GM18508 (cell line): ENCODE results near the gene THSD7A.

Source experiments
- ATAC-seq: cut with Tn5 transposase; IDR thresholded peaks from one replicate; pipeline ENCODE4 v1.9.1; 2021; ENCODE audit warnings: moderate number of reproducible peaks; ENCODE audit not compliant: insufficient read depth, unreplicated experiment

Gene THSD7A

GRCh38 chr7:11591943-11592342 is 240.1 kb downstream of the THSD7A start:
- no peak for ATAC-seq

- no peak for ATAC-seq
Measured at GRCh38 chr7:11591055-11591633, 240.9 kb downstream of the THSD7A start.

GRCh38 chr7:11589251-11589650 is 242.7 kb downstream of the THSD7A start:
- ATAC-seq = no peak

- ATAC-seq = no peak
Measured at GRCh38 chr7:11587814-11588213, 244.2 kb downstream of the THSD7A start.

GRCh38 chr7:11587048-11587447 is 244.9 kb downstream of the THSD7A start:
- ATAC-seq = no peak

GRCh38 chr7:11584406-11585031 is 247.5 kb downstream of the THSD7A start:
- no peak for ATAC-seq

GRCh38 chr7:11579141-11579540 is 252.9 kb downstream of the THSD7A start:
- no peak for ATAC-seq

GRCh38 chr7:11576310-11576709 is 255.7 kb downstream of the THSD7A start:
- ATAC-seq = no peak

- ATAC-seq = no peak
Measured at GRCh38 chr7:11573128-11573750, 258.8 kb downstream of the THSD7A start.

GRCh38 chr7:11570922-11571550 is 261.0 kb downstream of the THSD7A start:
- ATAC-seq = no peak

- no peak for ATAC-seq
Measured at GRCh38 chr7:11570205-11570604, 261.8 kb downstream of the THSD7A start.

- ATAC-seq = no peak
Measured at GRCh38 chr7:11567571-11567970, 264.4 kb downstream of the THSD7A start.

GRCh38 chr7:11557627-11558026 is 274.4 kb downstream of the THSD7A start:
- no peak for ATAC-seq

- ATAC-seq = no peak
Measured at GRCh38 chr7:11552676-11553296, 279.2 kb downstream of the THSD7A start.

- ATAC-seq = no peak
Measured at GRCh38 chr7:11551470-11551869, 280.5 kb downstream of the THSD7A start.

GRCh38 chr7:11548532-11548931 is 283.5 kb downstream of the THSD7A start:
- ATAC-seq = no peak

GRCh38 chr7:11541330-11541729 is 290.7 kb downstream of the THSD7A start:
- no peak for ATAC-seq

- ATAC-seq = no peak
Measured at GRCh38 chr7:11540271-11540761, 291.7 kb downstream of the THSD7A start.

- no peak for ATAC-seq
Measured at GRCh38 chr7:11539853-11540252, 292.1 kb downstream of the THSD7A start.

GRCh38 chr7:11538751-11539299 is 293.2 kb downstream of the THSD7A start:
- ATAC-seq = no peak
